SU-DHL-6 (cell line): ENCODE data around the gene MALRD1.

Experiments used
- H2AFZ ChIP-seq: fragments of 200-600 bp; sonication (generic); 2 replicates; pipeline ENCODE4 v1.6.1; 2014; ENCODE audit warnings: low read depth, mild to moderate bottlenecking, moderate library complexity, mixed read lengths, antibody characterized with exemption, low read length; ENCODE audit not compliant: severe bottlenecking
- H3F3A ChIP-seq: fragments of 200-600 bp; shearing (Covaris generic); 2 replicates; pipeline ENCODE4 v1.6.0; 2016; ENCODE audit warnings: antibody characterized with exemption, mild to moderate bottlenecking; ENCODE audit not compliant: insufficient read depth
- H3K27ac ChIP-seq: fragments of 200-600 bp; sonication (generic); 2 replicates; pipeline ENCODE4 v1.5.1; 2016; ENCODE audit warnings: low read depth, mild to moderate bottlenecking, low read length, moderate library complexity, mixed read lengths
- H3K27me3 ChIP-seq: fragments of 200-600 bp; sonication (generic), shearing (Covaris generic); 2 replicates; pipeline ENCODE4 v1.6.0; 2014; ENCODE audit warnings: mild to moderate bottlenecking, low read length
- H3K36me3 ChIP-seq: fragments of 200-600 bp; sonication (generic); 2 replicates; pipeline ENCODE4 v1.6.1; 2014; ENCODE audit warnings: mild to moderate bottlenecking, low read length, mixed read lengths
- H3K4me2 ChIP-seq: fragments of 300-600, 200-600 bp; shearing (Covaris generic), sonication (generic); 2 replicates; pipeline ENCODE4 v1.6.0; 2014; ENCODE audit warnings: low read length, low read depth, mild to moderate bottlenecking; ENCODE audit not compliant: poor library complexity, severe bottlenecking
- H3K4me3 ChIP-seq: fragments of 200-600 bp; sonication (generic); 2 replicates; pipeline ENCODE4 v1.5.1; 2014; ENCODE audit warnings: antibody characterized with exemption, low read length, mild to moderate bottlenecking, mixed read lengths; ENCODE audit not compliant: insufficient read depth, poor library complexity, severe bottlenecking
- H3K79me2 ChIP-seq: fragments of 200-600 bp; sonication (generic); 2 replicates; pipeline ENCODE4 v1.6.1; 2014; ENCODE audit warnings: mild to moderate bottlenecking, low read length, moderate library complexity; ENCODE audit not compliant: insufficient read depth
- H3K9ac ChIP-seq: fragments of 200-600 bp; sonication (generic); 2 replicates; pipeline ENCODE4 v1.7.0; 2014; ENCODE audit warnings: mild to moderate bottlenecking, low read length
- H3K9me2 ChIP-seq: fragments of 200-600 bp; sonication (generic); replicated peaks from 2 replicates; pipeline ENCODE4 v1.6.1; 2014; ENCODE audit warnings: low read length; ENCODE audit not compliant: insufficient read depth
- H3K9me3 ChIP-seq: fragments of 200-600 bp; sonication (generic); 2 replicates; pipeline ENCODE4 v1.6.1; 2014; ENCODE audit warnings: low read length, mixed read lengths; ENCODE audit not compliant: insufficient read depth
- H4K20me1 ChIP-seq: fragments of 200-600 bp; sonication (generic); 2 replicates; pipeline ENCODE4 v1.6.1; 2014; ENCODE audit warnings: low read depth, mild to moderate bottlenecking, antibody characterized with exemption, low read length, moderate library complexity, mixed read lengths
- CTCF ChIP-seq: fragments of 200-600 bp; sonication (generic); IDR thresholded peaks from one replicate; pipeline ENCODE4 v1.5.1; 2017; ENCODE audit warnings: antibody characterized with exemption, mild to moderate bottlenecking, low read length, moderate library complexity; ENCODE audit not compliant: insufficient read depth, poor library complexity, severe bottlenecking
- EZH2phosphoT487 ChIP-seq: fragments of 200-600 bp; sonication (generic), shearing (Covaris generic); conservative IDR thresholded peaks from 2 replicates; pipeline ENCODE4 v1.6.1; 2018; ENCODE audit warnings: mild to moderate bottlenecking, antibody characterized with exemption, low read length, moderate library complexity, mixed read lengths

Gene MALRD1

GRCh38 chr10:19592276-19592675 is 543.7 kb downstream of the MALRD1 start:
- Histone ChIP-seq H4K20me1 (no peaks in the 10 kb centered on the region), H3K4me2 (no peak overlapping the region), H3K4me3 (no peak overlapping the region), H3F3A (no peaks in the 10 kb centered on the region), H3K27ac (no peak overlapping the region), H3K36me3 (no peaks in the 10 kb centered on the region), H3K9me2 (no peaks in the 10 kb centered on the region), H2AFZ (no peak overlapping the region), H3K79me2 (no peaks in the 10 kb centered on the region), H3K9me3 (no peaks in the 10 kb centered on the region), H3K9ac (no peak overlapping the region), H3K27me3 (no peaks in the 10 kb centered on the region)
- TF ChIP-seq EZH2phosphoT487 = no peak
- no peak for TF ChIP-seq CTCF

- H3K79me2 ChIP-seq = no peaks in the 10 kb centered on the region
- no peak overlapping the region for H3K27ac ChIP-seq
- no peaks in the 10 kb centered on the region for H3K9me2 ChIP-seq
- H3F3A ChIP-seq = no peaks in the 10 kb centered on the region
- no peak overlapping the region for H3K4me3 ChIP-seq
- TF ChIP-seq CTCF (no peak), EZH2phosphoT487 (no peak)
- H3K27me3 ChIP-seq = no peaks in the 10 kb centered on the region
- no peak overlapping the region for H3K9ac ChIP-seq
- H4K20me1 ChIP-seq = no peaks in the 10 kb centered on the region
- no peaks in the 10 kb centered on the region for H3K9me3 ChIP-seq
- H3K4me2 ChIP-seq = no peak overlapping the region
- no peaks in the 10 kb centered on the region for H3K36me3 ChIP-seq
- H2AFZ ChIP-seq = no peak overlapping the region
Measured at GRCh38 chr10:19595212-19595845, 546.7 kb downstream of the MALRD1 start.

- Histone ChIP-seq H3K9ac (no peak overlapping the region), H3K27me3 (no peaks in the 10 kb centered on the region), H3K9me3 (no peaks in the 10 kb centered on the region), H3K27ac (no peak overlapping the region), H3K9me2 (no peaks in the 10 kb centered on the region), H3K4me3 (no peak overlapping the region), H3F3A (no peaks in the 10 kb centered on the region), H4K20me1 (no peaks in the 10 kb centered on the region), H3K4me2 (no peak overlapping the region), H3K36me3 (no peaks in the 10 kb centered on the region), H2AFZ (no peak overlapping the region), H3K79me2 (no peaks in the 10 kb centered on the region)
- TF ChIP-seq EZH2phosphoT487 = no peak
- TF ChIP-seq CTCF = no peak
Measured at GRCh38 chr10:19605806-19606205, 557.2 kb downstream of the MALRD1 start.
